HepG2 (cell line): ENCODE measurements around the gene USP34. TPM values are rescaled to one million over a fixed set of nuclear protein-coding genes. Genes with fewer than 3 reads are reported as not detected.

ENCODE experiments used
- HNF4A ChIP-seq: sonication (generic); formaldehyde crosslinking; IDR thresholded peaks from 2 replicates; pipeline ENCODE4 v1.4.0; 2020; ENCODE audit warnings: missing genetic modification reagents
- KDM5B ChIP-seq: sonication (generic); formaldehyde crosslinking; IDR thresholded peaks from 2 replicates; pipeline ENCODE4 v1.4.0; 2020; ENCODE audit warnings: missing genetic modification reagents, mild to moderate bottlenecking, borderline replicate concordance
- KLF6 ChIP-seq: IDR thresholded peaks from 2 replicates; pipeline ENCODE4 v1.8.0; 2016; ENCODE audit warnings: missing biosample characterization, missing genetic modification reagents
- NFKBIZ ChIP-seq: IDR thresholded peaks from 2 replicates; pipeline ENCODE4 v1.6.1; 2018; ENCODE audit warnings: missing genetic modification reagents, missing compliant biosample characterization
- SATB2 ChIP-seq: sonication (generic); formaldehyde crosslinking; IDR thresholded peaks from 2 replicates; pipeline ENCODE4 v1.5.0; 2020; ENCODE audit warnings: missing genetic modification reagents
- TBP ChIP-seq: sonication (generic); formaldehyde crosslinking; IDR thresholded peaks from 2 replicates; pipeline ENCODE4 v1.5.0; 2020; ENCODE audit warnings: missing genetic modification reagents
- TCF7 ChIP-seq: sonication (generic); IDR thresholded peaks from 2 replicates; pipeline ENCODE4 v1.6.1; 2016; ENCODE audit warnings: antibody characterized with exemption, low read depth
- ZEB1 ChIP-seq: IDR thresholded peaks from 2 replicates; pipeline ENCODE4 v1.6.1; 2012; ENCODE audit warnings: mild to moderate bottlenecking, low read depth, inconsistent platforms; ENCODE audit not compliant: insufficient replicate concordance
- ZIK1 ChIP-seq: sonication (generic); formaldehyde crosslinking; IDR thresholded peaks from 2 replicates; pipeline ENCODE4 v1.5.0; 2020; ENCODE audit warnings: mild to moderate bottlenecking, low read depth, missing genetic modification reagents, borderline replicate concordance
- ZNF318 ChIP-seq: sonication (generic); formaldehyde crosslinking; IDR thresholded peaks from 2 replicates; pipeline ENCODE4 v1.4.0; 2020; ENCODE audit warnings: mild to moderate bottlenecking, missing genetic modification reagents
- ZNF691 ChIP-seq: sonication (generic); formaldehyde crosslinking; IDR thresholded peaks from 2 replicates; pipeline ENCODE4 v1.4.0; 2020; ENCODE audit warnings: missing genetic modification reagents, low read depth, mild to moderate bottlenecking, borderline replicate concordance
- ZSCAN25 ChIP-seq: sonication (generic); formaldehyde crosslinking; IDR thresholded peaks from 2 replicates; pipeline ENCODE4 v1.8.0; 2022; ENCODE audit warnings: mild to moderate bottlenecking, missing genetic modification reagents
- polyA plus RNA-seq, 8 experiments: library from polyadenylated mRNA; depleted of rRNA in 3 of 8; stranded (reverse) in 7 of 8; unstranded in 1 of 8; fragments of >200 nt; fragmentation: Illumina TruSeq in 4 of 8; extraction: Trizol in 4 of 8; gene quantifications; 2 replicates each; pipeline versions ENCODE4 v1.2.1 to v1.2.3, GENCODE V29; 2011 to 2016; ENCODE audit warnings: low read depth in 4 of 8, missing spikeins in 1 of 8, mixed read lengths in 1 of 8; ENCODE audit not compliant: insufficient read depth in 1 of 8
- total RNA-seq, 5 experiments: library from RNA; depleted of rRNA; stranded (reverse); fragments of >200 nt; fragmentation: Illumina TruSeq; extraction: Trizol; gene quantifications; 2 replicates each; pipeline ENCODE4 v1.2.3, GENCODE V29; 2016; ENCODE audit warnings: low read depth in 1 of 5
- TF ChIP-seq, protein P1 (sequence below), 2 experiments: IDR thresholded peaks; 2 replicates each; pipeline ENCODE4 v1.6.1; 2011 to 2012; ENCODE audit warnings: low read length in 2 of 2, borderline replicate concordance in 1 of 2, low read depth in 1 of 2, mild to moderate bottlenecking in 1 of 2, moderate library complexity in 1 of 2
- TF ChIP-seq, protein P2 (sequence below): IDR thresholded peaks from 2 replicates; pipeline ENCODE4 v1.6.1; 2016; ENCODE audit warnings: mild to moderate bottlenecking, missing biosample characterization, missing genetic modification reagents

Gene USP34
- total and polyA plus RNA-seq, 2 of the 13 experiments (the other 11 are each of a cell fraction or from before 2014, with no cell fraction given): 99.2 to 100 TPM

DNA sequence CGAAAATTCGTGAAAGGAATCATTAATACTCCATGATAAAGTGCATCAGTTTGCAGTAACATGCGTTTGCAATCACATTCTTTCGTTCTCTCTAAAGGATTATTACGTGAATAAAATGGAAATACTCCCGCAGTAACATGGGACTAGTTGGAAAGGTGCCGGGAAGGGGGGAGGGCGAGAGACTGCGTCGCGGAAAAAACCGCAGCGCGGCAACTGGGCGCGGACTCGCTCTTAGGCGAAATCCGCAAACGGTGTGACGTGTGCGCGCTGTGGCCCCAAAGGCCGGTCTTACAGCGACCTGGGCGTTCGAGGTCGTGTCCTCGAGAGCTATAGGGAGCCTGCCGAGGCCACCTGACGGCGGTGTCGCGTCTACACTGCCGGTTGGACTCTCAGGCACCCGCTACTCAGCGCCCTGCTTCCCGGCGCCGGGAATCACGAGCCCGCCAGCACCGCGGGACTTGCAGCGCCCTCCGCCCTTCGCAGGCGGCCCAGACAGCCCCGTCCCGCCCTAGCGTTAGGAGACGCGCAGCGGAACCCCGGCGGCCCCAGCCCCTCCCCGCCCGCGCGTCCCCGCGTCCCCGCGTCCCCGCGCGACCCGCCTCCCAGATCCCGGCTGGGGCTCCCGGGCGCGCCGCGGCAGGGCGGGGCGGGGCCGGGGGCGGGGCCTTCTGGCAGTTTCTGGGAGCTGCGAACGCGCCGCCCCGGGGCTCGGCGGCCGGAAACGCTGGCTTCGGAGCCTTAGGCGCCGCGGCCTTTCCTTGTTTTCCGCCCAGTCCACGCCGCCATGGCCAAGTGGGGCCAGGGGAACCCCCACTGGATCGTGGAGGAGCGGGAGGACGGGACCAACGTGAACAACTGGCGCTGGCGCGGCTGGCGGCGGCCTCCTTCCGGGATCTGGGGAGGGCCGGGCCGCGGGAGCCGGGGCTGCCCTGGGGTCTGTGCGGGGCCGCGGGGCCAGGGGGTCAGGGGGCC, 293.8 kb downstream of the USP34 start (continued):
- TF ChIP-seq ZIK1 (CRISPR knock-in tag) (peak; percentile 94), ZSCAN25 (peak; percentile 83), TBP (CRISPR knock-in tag) (no peak), ZNF691 (CRISPR knock-in tag) (peak; percentile 84; the same call in 1 of the 2 replicates), TCF7 (no peak), HNF4A (CRISPR knock-in tag) (peak; percentile 52), KDM5B (CRISPR knock-in tag) (peak; percentile 99), KLF6 (peak; percentile 86), NFKBIZ (CRISPR knock-in tag) (peak; percentile 86), ZNF318 (CRISPR knock-in tag) (no peak), SATB2 (peak; percentile 78; the same call in 1 of the 2 replicates), ZEB1 (peak; percentile 41)
- TF ChIP-seq, protein P1, sequence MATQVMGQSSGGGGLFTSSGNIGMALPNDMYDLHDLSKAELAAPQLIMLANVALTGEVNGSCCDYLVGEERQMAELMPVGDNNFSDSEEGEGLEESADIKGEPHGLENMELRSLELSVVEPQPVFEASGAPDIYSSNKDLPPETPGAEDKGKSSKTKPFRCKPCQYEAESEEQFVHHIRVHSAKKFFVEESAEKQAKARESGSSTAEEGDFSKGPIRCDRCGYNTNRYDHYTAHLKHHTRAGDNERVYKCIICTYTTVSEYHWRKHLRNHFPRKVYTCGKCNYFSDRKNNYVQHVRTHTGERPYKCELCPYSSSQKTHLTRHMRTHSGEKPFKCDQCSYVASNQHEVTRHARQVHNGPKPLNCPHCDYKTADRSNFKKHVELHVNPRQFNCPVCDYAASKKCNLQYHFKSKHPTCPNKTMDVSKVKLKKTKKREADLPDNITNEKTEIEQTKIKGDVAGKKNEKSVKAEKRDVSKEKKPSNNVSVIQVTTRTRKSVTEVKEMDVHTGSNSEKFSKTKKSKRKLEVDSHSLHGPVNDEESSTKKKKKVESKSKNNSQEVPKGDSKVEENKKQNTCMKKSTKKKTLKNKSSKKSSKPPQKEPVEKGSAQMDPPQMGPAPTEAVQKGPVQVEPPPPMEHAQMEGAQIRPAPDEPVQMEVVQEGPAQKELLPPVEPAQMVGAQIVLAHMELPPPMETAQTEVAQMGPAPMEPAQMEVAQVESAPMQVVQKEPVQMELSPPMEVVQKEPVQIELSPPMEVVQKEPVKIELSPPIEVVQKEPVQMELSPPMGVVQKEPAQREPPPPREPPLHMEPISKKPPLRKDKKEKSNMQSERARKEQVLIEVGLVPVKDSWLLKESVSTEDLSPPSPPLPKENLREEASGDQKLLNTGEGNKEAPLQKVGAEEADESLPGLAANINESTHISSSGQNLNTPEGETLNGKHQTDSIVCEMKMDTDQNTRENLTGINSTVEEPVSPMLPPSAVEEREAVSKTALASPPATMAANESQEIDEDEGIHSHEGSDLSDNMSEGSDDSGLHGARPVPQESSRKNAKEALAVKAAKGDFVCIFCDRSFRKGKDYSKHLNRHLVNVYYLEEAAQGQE (IDR thresholded peaks at IDR 0.05; ENCODE audit: borderline replicate concordance in 1 of 2, low read depth in 1 of 2, low read length in 2 of 2): peak in 1 of 2 experiments; percentile 74; a peak in 1 of 4 replicates
- TF ChIP-seq, protein P2, sequence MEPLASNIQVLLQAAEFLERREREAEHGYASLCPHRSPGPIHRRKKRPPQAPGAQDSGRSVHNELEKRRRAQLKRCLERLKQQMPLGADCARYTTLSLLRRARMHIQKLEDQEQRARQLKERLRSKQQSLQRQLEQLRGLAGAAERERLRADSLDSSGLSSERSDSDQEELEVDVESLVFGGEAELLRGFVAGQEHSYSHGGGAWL (CRISPR knock-in tag): peak; percentile 91
